ENCODE measurements around the gene MBTPS2. TPM values are rescaled to one million over a fixed set of nuclear protein-coding genes. Genes with fewer than 3 reads are reported as not detected.
A peak's percentile ranks its signal among the peaks of the same experiment; 100 is the strongest.

Gene MBTPS2
- total RNA-seq, 1 experiment from 2014 or later, result 22.0 TPM

DNA sequence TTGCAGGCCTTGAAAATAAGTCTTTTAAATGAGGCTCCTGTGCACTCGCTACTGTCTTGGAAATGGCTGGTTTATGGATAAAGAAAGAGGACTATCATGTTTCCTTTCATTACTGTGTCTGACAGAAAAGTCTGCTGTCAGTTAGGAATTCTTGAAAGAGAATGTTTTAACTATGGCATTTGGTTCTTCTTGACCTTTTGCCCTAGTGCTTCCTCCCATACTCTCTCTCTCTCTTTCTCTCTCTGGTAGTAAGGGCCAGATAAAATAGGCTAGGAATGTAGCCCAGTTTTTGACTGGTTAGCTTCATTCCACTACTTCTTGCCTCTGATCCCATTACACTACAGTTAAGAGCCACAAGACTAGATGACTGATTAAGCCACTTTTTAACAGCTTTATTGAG, 46.2 kb downstream of the MBTPS2 start:
- Mint-ChIP-seq H3K36me3 (ENCODE audit: insufficient read depth, unreplicated experiment) (no peaks in the 10 kb centered on the region), H3K9me3 (ENCODE audit: unreplicated experiment) (no peaks in the 10 kb centered on the region), H3K27ac (ENCODE audit: unreplicated experiment) (no peak overlapping the region), H3K4me1 (ENCODE audit: low read depth, unreplicated experiment) (peaks cover 6% of the 10 kb centered on the region), H3K27me3 (ENCODE audit: insufficient read depth, unreplicated experiment) (no peaks in the 10 kb centered on the region), H3K4me3 (ENCODE audit: unreplicated experiment) (no peak overlapping the region)
- intact Hi-C loops (cut with micrococcal nuclease; ENCODE audit: unreplicated experiment), result no loop called here
- ChIA-PET POLR2A (no interaction called here), CTCF (no interaction called here)
- Histone ChIP-seq H3K36me3 (ENCODE audit: control insufficient read depth, insufficient read depth, low read length) (no peaks in the 10 kb centered on the region), H3K4me3 (ENCODE audit: low read depth, low read length) (no peak overlapping the region), H3K27me3 (replicated peaks; ENCODE audit: control insufficient read depth, insufficient read depth, low read length) (no peaks in the 10 kb centered on the region), H3K9me3 (no peaks in the 10 kb centered on the region), H3K4me1 (peaks cover 6% of the 10 kb centered on the region; the same call in 1 of the 2 replicates)
- no TSS peak for BruUV-seq (replicated peaks)
- TF ChIP-seq, protein P1, sequence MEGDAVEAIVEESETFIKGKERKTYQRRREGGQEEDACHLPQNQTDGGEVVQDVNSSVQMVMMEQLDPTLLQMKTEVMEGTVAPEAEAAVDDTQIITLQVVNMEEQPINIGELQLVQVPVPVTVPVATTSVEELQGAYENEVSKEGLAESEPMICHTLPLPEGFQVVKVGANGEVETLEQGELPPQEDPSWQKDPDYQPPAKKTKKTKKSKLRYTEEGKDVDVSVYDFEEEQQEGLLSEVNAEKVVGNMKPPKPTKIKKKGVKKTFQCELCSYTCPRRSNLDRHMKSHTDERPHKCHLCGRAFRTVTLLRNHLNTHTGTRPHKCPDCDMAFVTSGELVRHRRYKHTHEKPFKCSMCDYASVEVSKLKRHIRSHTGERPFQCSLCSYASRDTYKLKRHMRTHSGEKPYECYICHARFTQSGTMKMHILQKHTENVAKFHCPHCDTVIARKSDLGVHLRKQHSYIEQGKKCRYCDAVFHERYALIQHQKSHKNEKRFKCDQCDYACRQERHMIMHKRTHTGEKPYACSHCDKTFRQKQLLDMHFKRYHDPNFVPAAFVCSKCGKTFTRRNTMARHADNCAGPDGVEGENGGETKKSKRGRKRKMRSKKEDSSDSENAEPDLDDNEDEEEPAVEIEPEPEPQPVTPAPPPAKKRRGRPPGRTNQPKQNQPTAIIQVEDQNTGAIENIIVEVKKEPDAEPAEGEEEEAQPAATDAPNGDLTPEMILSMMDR (IDR thresholded peaks at IDR 0.05; ENCODE audit: insufficient read depth in 1 of 2, low read depth in 1 of 2, low read length in 1 of 2, severe bottlenecking in 1 of 2, unreplicated experiment in 1 of 2), result no peak
- DNase-seq, result peak in 1 of 2 experiments; percentile 0

GRCh38 chrX:21905313-21905712, 65.9 kb downstream of the MBTPS2 start:
- H3K36me3 ChIP-seq (ENCODE audit: control insufficient read depth, insufficient read depth, low read length), result no peaks in the 10 kb centered on the region
- no peaks in the 10 kb centered on the region for H3K9me3 Mint-ChIP-seq (ENCODE audit: unreplicated experiment)
- CTCF ChIA-PET, result no interaction called here
- no TSS peak for BruUV-seq (replicated peaks)
- no peak overlapping the region for H3K27ac Mint-ChIP-seq (ENCODE audit: unreplicated experiment)
- no peaks in the 10 kb centered on the region for H3K36me3 Mint-ChIP-seq (ENCODE audit: insufficient read depth, unreplicated experiment)
- no peak overlapping the region for H3K4me3 Mint-ChIP-seq (ENCODE audit: unreplicated experiment)
- no peak for DNase-seq
- POLR2A ChIA-PET, result no interaction called here
- H3K27me3 Mint-ChIP-seq (ENCODE audit: insufficient read depth, unreplicated experiment), result no peaks in the 10 kb centered on the region
- H3K4me3 ChIP-seq (ENCODE audit: low read depth, low read length), result no peak overlapping the region
- H3K4me1 Mint-ChIP-seq (ENCODE audit: low read depth, unreplicated experiment), result no peaks in the 10 kb centered on the region
- no peaks in the 10 kb centered on the region for H3K27me3 ChIP-seq (replicated peaks; ENCODE audit: control insufficient read depth, insufficient read depth, low read length)
- no peaks in the 10 kb centered on the region for H3K4me1 ChIP-seq
- H3K9me3 ChIP-seq, result no peaks in the 10 kb centered on the region
- intact Hi-C loops (cut with micrococcal nuclease; ENCODE audit: unreplicated experiment), result no loop called here
- TF ChIP-seq, protein P1 (IDR thresholded peaks at IDR 0.05; ENCODE audit: insufficient read depth in 1 of 2, low read depth in 1 of 2, low read length in 1 of 2, severe bottlenecking in 1 of 2, unreplicated experiment in 1 of 2), result no peak

DNA sequence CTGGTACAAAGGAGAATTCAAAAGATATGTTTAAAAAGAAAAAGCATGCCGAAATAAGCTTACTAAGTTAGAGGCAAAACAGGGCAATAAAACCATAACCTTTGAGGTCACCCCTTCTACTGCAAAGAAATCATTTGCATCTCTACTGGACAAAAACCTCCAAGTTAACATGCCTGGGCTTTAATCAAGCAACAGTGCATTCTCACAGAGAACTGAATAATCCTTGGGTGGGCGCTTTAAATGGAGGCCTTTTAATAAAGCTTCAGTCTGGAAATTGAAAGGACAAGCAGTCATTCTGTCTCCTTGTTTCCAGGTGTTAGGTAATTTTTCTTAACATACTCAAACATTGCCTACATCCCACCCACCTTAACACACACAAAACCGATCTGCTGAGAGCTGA, 66.5 kb downstream of the MBTPS2 start:
- Histone ChIP-seq H3K4me1 (no peaks in the 10 kb centered on the region), H3K36me3 (ENCODE audit: control insufficient read depth, insufficient read depth, low read length) (no peaks in the 10 kb centered on the region), H3K9me3 (no peaks in the 10 kb centered on the region), H3K27me3 (replicated peaks; ENCODE audit: control insufficient read depth, insufficient read depth, low read length) (no peaks in the 10 kb centered on the region), H3K4me3 (ENCODE audit: low read depth, low read length) (no peak overlapping the region)
- H3K9me3 Mint-ChIP-seq (ENCODE audit: unreplicated experiment), result no peaks in the 10 kb centered on the region
- no peaks in the 10 kb centered on the region for H3K36me3 Mint-ChIP-seq (ENCODE audit: insufficient read depth, unreplicated experiment)
- POLR2A ChIA-PET, result no interaction called here
- intact Hi-C loops (cut with micrococcal nuclease; ENCODE audit: unreplicated experiment), result no loop called here
- H3K4me1 Mint-ChIP-seq (ENCODE audit: low read depth, unreplicated experiment), result no peaks in the 10 kb centered on the region
- no TSS peak for BruUV-seq (replicated peaks)
- H3K4me3 Mint-ChIP-seq (ENCODE audit: unreplicated experiment), result no peak overlapping the region
- CTCF ChIA-PET, result no interaction called here
- no peak for DNase-seq
- no peak overlapping the region for H3K27ac Mint-ChIP-seq (ENCODE audit: unreplicated experiment)
- no peaks in the 10 kb centered on the region for H3K27me3 Mint-ChIP-seq (ENCODE audit: insufficient read depth, unreplicated experiment)
- TF ChIP-seq, protein P1 (IDR thresholded peaks at IDR 0.05; ENCODE audit: insufficient read depth in 1 of 2, low read depth in 1 of 2, low read length in 1 of 2, severe bottlenecking in 1 of 2, unreplicated experiment in 1 of 2), result no peak
